ENCODE data around the gene EID2. TPM values are rescaled to one million over a fixed set of nuclear protein-coding genes. Genes with fewer than 3 reads are reported as not detected.

EID2 gene
- total and polyA plus RNA-seq, 2 of the 8 experiments (the other 6 are each of a cell fraction or from before 2014, with no cell fraction given) = 7.8 to 29.6 TPM

DNA sequence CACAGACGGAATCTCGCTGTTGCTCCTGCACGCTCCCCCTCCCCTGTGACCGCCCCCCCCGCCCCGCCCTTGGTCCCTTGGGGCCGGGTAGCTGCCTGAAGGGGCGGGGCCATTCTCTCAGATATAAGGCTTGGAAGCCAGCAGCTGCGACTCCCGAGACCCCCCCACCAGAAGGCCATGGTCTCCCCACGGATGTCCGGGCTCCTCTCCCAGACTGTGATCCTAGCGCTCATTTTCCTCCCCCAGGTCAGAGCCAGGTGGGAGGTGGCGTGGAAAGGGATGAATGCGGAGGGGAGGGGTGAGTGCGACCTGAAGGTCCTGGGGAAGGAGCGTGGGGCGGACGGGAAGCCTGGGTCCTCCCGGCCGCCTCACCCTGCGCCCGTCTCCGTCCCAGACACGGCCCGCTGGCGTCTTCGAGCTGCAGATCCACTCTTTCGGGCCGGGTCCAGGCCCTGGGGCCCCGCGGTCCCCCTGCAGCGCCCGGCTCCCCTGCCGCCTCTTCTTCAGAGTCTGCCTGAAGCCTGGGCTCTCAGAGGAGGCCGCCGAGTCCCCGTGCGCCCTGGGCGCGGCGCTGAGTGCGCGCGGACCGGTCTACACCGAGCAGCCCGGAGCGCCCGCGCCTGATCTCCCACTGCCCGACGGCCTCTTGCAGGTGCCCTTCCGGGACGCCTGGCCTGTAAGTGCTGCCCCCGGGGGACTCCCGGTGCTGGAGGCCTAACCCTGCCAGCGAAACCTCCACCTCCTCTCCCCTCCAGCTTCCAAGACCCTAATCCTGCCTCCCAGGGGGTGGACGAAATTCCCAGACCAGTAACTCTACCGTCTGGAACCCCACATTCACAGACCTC lies 40.9 kb downstream of the EID2 start, which contains the start of gene DLL3 (continued):
- TF ChIP-seq KDM4A (IDR thresholded peaks at IDR 0.05; ENCODE audit: low read depth, low read length, severe bottlenecking) (peak; percentile 87), JUN (IDR thresholded peaks at IDR 0.05; ENCODE audit: low read depth, low read length) (no peak), RBBP5 (IDR thresholded peaks at IDR 0.05; ENCODE audit: borderline replicate concordance, low read depth, low read length) (0 out of 2 replicates have a peak, but pooled peaks have one; percentile 31), SAP30 (IDR thresholded peaks at IDR 0.05; ENCODE audit: insufficient read depth, insufficient replicate concordance, low read length) (no peak), SP1 (IDR thresholded peaks at IDR 0.05; ENCODE audit: low read depth, low read length) (no peak), SUZ12 (IDR thresholded peaks at IDR 0.05; ENCODE audit: low read length) (peak; percentile 56; the same call in 1 of the 2 replicates)
- TF ChIP-seq, protein P1, sequence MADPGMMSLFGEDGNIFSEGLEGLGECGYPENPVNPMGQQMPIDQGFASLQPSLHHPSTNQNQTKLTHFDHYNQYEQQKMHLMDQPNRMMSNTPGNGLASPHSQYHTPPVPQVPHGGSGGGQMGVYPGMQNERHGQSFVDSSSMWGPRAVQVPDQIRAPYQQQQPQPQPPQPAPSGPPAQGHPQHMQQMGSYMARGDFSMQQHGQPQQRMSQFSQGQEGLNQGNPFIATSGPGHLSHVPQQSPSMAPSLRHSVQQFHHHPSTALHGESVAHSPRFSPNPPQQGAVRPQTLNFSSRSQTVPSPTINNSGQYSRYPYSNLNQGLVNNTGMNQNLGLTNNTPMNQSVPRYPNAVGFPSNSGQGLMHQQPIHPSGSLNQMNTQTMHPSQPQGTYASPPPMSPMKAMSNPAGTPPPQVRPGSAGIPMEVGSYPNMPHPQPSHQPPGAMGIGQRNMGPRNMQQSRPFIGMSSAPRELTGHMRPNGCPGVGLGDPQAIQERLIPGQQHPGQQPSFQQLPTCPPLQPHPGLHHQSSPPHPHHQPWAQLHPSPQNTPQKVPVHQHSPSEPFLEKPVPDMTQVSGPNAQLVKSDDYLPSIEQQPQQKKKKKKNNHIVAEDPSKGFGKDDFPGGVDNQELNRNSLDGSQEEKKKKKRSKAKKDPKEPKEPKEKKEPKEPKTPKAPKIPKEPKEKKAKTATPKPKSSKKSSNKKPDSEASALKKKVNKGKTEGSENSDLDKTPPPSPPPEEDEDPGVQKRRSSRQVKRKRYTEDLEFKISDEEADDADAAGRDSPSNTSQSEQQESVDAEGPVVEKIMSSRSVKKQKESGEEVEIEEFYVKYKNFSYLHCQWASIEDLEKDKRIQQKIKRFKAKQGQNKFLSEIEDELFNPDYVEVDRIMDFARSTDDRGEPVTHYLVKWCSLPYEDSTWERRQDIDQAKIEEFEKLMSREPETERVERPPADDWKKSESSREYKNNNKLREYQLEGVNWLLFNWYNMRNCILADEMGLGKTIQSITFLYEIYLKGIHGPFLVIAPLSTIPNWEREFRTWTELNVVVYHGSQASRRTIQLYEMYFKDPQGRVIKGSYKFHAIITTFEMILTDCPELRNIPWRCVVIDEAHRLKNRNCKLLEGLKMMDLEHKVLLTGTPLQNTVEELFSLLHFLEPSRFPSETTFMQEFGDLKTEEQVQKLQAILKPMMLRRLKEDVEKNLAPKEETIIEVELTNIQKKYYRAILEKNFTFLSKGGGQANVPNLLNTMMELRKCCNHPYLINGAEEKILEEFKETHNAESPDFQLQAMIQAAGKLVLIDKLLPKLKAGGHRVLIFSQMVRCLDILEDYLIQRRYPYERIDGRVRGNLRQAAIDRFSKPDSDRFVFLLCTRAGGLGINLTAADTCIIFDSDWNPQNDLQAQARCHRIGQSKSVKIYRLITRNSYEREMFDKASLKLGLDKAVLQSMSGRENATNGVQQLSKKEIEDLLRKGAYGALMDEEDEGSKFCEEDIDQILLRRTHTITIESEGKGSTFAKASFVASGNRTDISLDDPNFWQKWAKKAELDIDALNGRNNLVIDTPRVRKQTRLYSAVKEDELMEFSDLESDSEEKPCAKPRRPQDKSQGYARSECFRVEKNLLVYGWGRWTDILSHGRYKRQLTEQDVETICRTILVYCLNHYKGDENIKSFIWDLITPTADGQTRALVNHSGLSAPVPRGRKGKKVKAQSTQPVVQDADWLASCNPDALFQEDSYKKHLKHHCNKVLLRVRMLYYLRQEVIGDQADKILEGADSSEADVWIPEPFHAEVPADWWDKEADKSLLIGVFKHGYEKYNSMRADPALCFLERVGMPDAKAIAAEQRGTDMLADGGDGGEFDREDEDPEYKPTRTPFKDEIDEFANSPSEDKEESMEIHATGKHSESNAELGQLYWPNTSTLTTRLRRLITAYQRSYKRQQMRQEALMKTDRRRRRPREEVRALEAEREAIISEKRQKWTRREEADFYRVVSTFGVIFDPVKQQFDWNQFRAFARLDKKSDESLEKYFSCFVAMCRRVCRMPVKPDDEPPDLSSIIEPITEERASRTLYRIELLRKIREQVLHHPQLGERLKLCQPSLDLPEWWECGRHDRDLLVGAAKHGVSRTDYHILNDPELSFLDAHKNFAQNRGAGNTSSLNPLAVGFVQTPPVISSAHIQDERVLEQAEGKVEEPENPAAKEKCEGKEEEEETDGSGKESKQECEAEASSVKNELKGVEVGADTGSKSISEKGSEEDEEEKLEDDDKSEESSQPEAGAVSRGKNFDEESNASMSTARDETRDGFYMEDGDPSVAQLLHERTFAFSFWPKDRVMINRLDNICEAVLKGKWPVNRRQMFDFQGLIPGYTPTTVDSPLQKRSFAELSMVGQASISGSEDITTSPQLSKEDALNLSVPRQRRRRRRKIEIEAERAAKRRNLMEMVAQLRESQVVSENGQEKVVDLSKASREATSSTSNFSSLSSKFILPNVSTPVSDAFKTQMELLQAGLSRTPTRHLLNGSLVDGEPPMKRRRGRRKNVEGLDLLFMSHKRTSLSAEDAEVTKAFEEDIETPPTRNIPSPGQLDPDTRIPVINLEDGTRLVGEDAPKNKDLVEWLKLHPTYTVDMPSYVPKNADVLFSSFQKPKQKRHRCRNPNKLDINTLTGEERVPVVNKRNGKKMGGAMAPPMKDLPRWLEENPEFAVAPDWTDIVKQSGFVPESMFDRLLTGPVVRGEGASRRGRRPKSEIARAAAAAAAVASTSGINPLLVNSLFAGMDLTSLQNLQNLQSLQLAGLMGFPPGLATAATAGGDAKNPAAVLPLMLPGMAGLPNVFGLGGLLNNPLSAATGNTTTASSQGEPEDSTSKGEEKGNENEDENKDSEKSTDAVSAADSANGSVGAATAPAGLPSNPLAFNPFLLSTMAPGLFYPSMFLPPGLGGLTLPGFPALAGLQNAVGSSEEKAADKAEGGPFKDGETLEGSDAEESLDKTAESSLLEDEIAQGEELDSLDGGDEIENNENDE (IDR thresholded peaks at IDR 0.05; ENCODE audit: insufficient replicate concordance, low read length) = no peak
